Neural cell (in vitro differentiated cells): ENCODE measurements around the gene EVC. TPM values are rescaled to one million over a fixed set of nuclear protein-coding genes. Genes with fewer than 3 reads are reported as not detected.

Experiments
- H2AFZ ChIP-seq: fragments of 200-600, 300-800 bp; sonication (generic), shearing (Covaris generic); 2 replicates; pipeline ENCODE4 v1.6.0; 2014; ENCODE audit warnings: low read depth, mild to moderate bottlenecking, antibody characterized with exemption, low read length, moderate library complexity
- H3F3A ChIP-seq: fragments of 200-600 bp; shearing (Covaris generic); 2 replicates; pipeline ENCODE4 v1.6.1; 2016; ENCODE audit warnings: mild to moderate bottlenecking, moderate library complexity, mixed read lengths, antibody characterized with exemption, low read length; ENCODE audit not compliant: insufficient read depth, poor library complexity, severe bottlenecking
- H3K27ac ChIP-seq: fragments of 200-600, 300-800 bp; sonication (generic), shearing (Covaris generic); 2 replicates; pipeline ENCODE4 v1.5.1; 2014; ENCODE audit warnings: mild to moderate bottlenecking, low read length, moderate library complexity
- H3K27me3 ChIP-seq: fragments of 300-800, 200-600 bp; sonication (generic), shearing (Covaris generic); 2 replicates; pipeline ENCODE4 v1.6.0; 2014; ENCODE audit warnings: mild to moderate bottlenecking, low read depth, low read length, moderate library complexity; ENCODE audit not compliant: insufficient read depth
- H3K36me3 ChIP-seq: fragments of 300-800, 200-600 bp; sonication (generic), shearing (Covaris generic); 2 replicates; pipeline ENCODE4 v1.5.1; 2014; ENCODE audit warnings: mild to moderate bottlenecking, antibody characterized with exemption, low read length, moderate library complexity; ENCODE audit not compliant: insufficient read depth
- H3K4me2 ChIP-seq: fragments of 300-800, 200-600 bp; sonication (generic), shearing (Covaris generic); 2 replicates; pipeline ENCODE4 v1.6.0; 2014; ENCODE audit warnings: mild to moderate bottlenecking, low read length
- H3K4me3 ChIP-seq: fragments of 300-800, 200-600 bp; sonication (generic), shearing (Covaris generic); 2 replicates; pipeline ENCODE4 v1.5.1; 2014; ENCODE audit warnings: mild to moderate bottlenecking, low read length, moderate library complexity
- H3K79me2 ChIP-seq: fragments of 200-600 bp; shearing (Covaris generic); replicated peaks from 2 replicates; pipeline ENCODE4 v1.6.0; 2014; ENCODE audit warnings: mild to moderate bottlenecking, low read length, moderate library complexity; ENCODE audit not compliant: insufficient read depth
- H3K9ac ChIP-seq: fragments of 300-800, 200-600 bp; sonication (generic), shearing (Covaris generic); 2 replicates; pipeline ENCODE4 v1.6.1; 2016; ENCODE audit warnings: mild to moderate bottlenecking, low read length, mixed read lengths
- H3K9me2 ChIP-seq: fragments of 200-600 bp; shearing (Covaris generic); 2 replicates; pipeline ENCODE4 v1.6.1; 2016; ENCODE audit warnings: mild to moderate bottlenecking, low read length, mixed read lengths; ENCODE audit not compliant: insufficient read depth
- H3K9me3 ChIP-seq: fragments of 200-600, 300-800 bp; sonication (generic), shearing (Covaris generic); 2 replicates; pipeline ENCODE4 v1.6.1; 2016; ENCODE audit warnings: mild to moderate bottlenecking, mixed run types, low read length, moderate library complexity, mixed read lengths
- H4K20me1 ChIP-seq: fragments of 200-600 bp; shearing (Covaris generic); 2 replicates; pipeline ENCODE4 v1.6.1; 2016; ENCODE audit warnings: mild to moderate bottlenecking, mixed run types; ENCODE audit not compliant: insufficient read depth
- EP300 ChIP-seq: fragments of 450-650 bp; conservative IDR thresholded peaks from 2 replicates; pipeline ENCODE4 v1.6.1; 2014; ENCODE audit warnings: antibody characterized with exemption, mild to moderate bottlenecking, moderate library complexity; ENCODE audit not compliant: poor library complexity, severe bottlenecking
- EZH2 ChIP-seq: fragments of 200-600, 300-800 bp; shearing (Covaris generic), sonication (generic); IDR thresholded peaks from 2 replicates; pipeline ENCODE4 v1.6.1; 2014; ENCODE audit warnings: antibody characterized with exemption, low read length, borderline replicate concordance, mild to moderate bottlenecking; ENCODE audit not compliant: insufficient read depth, poor library complexity, severe bottlenecking
- MXI1 ChIP-seq: fragments of 450-650 bp; conservative IDR thresholded peaks from 2 replicates; pipeline ENCODE4 v1.6.1; 2014; ENCODE audit warnings: antibody characterized with exemption, mild to moderate bottlenecking; ENCODE audit not compliant: poor library complexity, severe bottlenecking
- POLR2AphosphoS5 ChIP-seq: IDR thresholded peaks from 2 replicates; pipeline ENCODE4 v1.6.1; 2012
- RAD21 ChIP-seq: fragments of 450-650 bp; conservative IDR thresholded peaks from 2 replicates; pipeline ENCODE4 v1.6.1; 2014; ENCODE audit warnings: antibody characterized with exemption, mild to moderate bottlenecking, moderate library complexity
- REST ChIP-seq: IDR thresholded peaks from 2 replicates; pipeline ENCODE4 v1.6.1; 2012; ENCODE audit warnings: borderline replicate concordance
- TAF1 ChIP-seq: IDR thresholded peaks from 2 replicates; pipeline ENCODE4 v1.6.1; 2012; ENCODE audit warnings: low read depth
- polyA plus RNA-seq: library from polyadenylated mRNA; depleted of rRNA; stranded (reverse); fragments of >200 nt; gene quantifications from 2 replicates; pipeline ENCODE4 v1.2.3, GENCODE V29; 2014
- TF ChIP-seq, protein P1 (sequence below): fragments of 450-650 bp; IDR thresholded peaks from 2 replicates; pipeline ENCODE4 v1.5.1; 2014; ENCODE audit warnings: antibody characterized with exemption, mild to moderate bottlenecking, moderate library complexity; ENCODE audit not compliant: poor library complexity, severe bottlenecking

EVC gene
- polyA plus RNA-seq, 1 donor from 2014 or later = 0.48 TPM

DNA sequence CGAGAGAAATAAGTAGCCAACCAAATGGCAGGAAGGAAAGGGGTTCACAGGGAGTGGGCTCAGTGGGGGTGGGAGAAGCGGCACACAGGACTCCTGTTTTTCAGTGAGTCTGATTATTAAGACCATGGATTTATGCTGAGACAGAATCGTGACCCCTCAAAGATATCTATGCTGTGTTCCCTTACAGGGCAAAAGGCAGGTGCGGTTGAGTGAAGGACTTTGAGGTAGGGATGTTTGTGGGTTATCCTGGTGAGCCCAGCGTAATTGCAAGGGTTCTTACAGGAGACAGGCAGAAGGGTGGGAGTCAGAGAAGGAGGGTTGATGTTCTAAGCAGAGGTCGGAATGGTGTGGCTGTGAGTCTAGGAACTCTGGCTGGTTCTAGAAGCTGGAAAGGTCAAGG lies 73.0 kb downstream of the EVC start:
- Histone ChIP-seq H3K9me2 (no peaks in the 10 kb centered on the region), H3K79me2 (no peaks in the 10 kb centered on the region), H3K27me3 (no peaks in the 10 kb centered on the region), H2AFZ (no peak overlapping the region), H3K36me3 (no peaks in the 10 kb centered on the region), H3K9ac (no peak overlapping the region), H3K9me3 (no peaks in the 10 kb centered on the region), H3K4me2 (no peak overlapping the region), H3K4me3 (no peak overlapping the region), H3F3A (no peaks in the 10 kb centered on the region), H3K27ac (no peak overlapping the region), H4K20me1 (no peaks in the 10 kb centered on the region)
- TF ChIP-seq, protein P1, sequence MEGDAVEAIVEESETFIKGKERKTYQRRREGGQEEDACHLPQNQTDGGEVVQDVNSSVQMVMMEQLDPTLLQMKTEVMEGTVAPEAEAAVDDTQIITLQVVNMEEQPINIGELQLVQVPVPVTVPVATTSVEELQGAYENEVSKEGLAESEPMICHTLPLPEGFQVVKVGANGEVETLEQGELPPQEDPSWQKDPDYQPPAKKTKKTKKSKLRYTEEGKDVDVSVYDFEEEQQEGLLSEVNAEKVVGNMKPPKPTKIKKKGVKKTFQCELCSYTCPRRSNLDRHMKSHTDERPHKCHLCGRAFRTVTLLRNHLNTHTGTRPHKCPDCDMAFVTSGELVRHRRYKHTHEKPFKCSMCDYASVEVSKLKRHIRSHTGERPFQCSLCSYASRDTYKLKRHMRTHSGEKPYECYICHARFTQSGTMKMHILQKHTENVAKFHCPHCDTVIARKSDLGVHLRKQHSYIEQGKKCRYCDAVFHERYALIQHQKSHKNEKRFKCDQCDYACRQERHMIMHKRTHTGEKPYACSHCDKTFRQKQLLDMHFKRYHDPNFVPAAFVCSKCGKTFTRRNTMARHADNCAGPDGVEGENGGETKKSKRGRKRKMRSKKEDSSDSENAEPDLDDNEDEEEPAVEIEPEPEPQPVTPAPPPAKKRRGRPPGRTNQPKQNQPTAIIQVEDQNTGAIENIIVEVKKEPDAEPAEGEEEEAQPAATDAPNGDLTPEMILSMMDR = no peak
- no peak for TF ChIP-seq EZH2
- no peak for TF ChIP-seq EP300

DNA sequence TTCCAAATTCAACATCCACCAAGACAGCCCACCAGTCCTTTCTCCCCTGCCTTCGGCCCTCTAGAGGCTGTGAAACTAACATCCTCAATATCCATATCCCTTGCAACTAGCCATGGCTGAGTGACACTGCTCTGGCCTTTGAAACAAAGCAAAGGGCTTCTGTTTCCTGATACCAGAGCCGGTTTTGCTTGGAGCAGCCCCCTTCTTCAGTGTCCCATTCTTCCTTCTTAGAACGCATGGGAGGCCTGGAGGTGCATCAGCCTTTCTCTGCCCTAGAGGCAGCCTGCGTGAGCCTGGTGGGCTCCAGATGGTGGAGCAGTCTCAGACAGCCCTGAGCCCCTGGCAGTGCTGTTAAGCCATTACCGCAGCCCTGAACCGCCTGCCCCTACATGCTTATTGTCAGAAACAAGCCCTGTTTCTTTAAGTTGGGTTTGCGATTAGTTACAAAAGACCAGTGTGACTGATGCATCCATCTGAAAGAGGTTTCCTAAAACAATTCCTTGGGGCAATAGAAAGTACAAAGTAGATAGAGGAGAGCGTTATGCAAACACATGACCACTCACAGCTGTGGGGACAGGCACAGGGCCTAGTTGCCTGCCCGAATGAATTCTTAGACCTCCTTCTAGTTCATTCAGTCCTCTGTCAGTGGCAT lies 74.1 kb downstream of the EVC start:
- Histone ChIP-seq H3F3A (no peaks in the 10 kb centered on the region), H4K20me1 (no peaks in the 10 kb centered on the region), H3K4me2 (no peak overlapping the region), H3K9me3 (no peaks in the 10 kb centered on the region), H3K27me3 (no peaks in the 10 kb centered on the region), H2AFZ (no peak overlapping the region), H3K36me3 (no peaks in the 10 kb centered on the region), H3K9ac (no peak overlapping the region), H3K4me3 (no peak overlapping the region), H3K27ac (no peak overlapping the region), H3K79me2 (no peaks in the 10 kb centered on the region), H3K9me2 (no peaks in the 10 kb centered on the region)
- TF ChIP-seq EZH2 (no peak), RAD21 (no peak), REST (no peak), TAF1 (no peak), POLR2AphosphoS5 (no peak), MXI1 (no peak)
